HEK293 (cell line): Measurements from ENCODE around the gene PRKD1.

Experiments used
- CTCF ChIA-PET: fragments of 350-600 bp; formaldehyde crosslinking; extraction: SDS; loops from one replicate; lab custom pipeline; 2021; ENCODE audit warnings: antibody characterized with exemption; lab: Yijun Ruan, JAX
- POLR2A ChIA-PET: fragments of 300-600 bp; formaldehyde crosslinking; extraction: SDS; loops from one replicate; lab custom pipeline; 2020; ENCODE audit warnings: antibody characterized with exemption, inconsistent platforms; lab: Yijun Ruan, JAX
- H3K27ac ChIP-seq: fragments of 200-500 bp; sonication (Bioruptor generic); 2 replicates; pipeline ENCODE4 v1.5.1; 2014; ENCODE audit warnings: low read depth, low read length, control low read depth, inconsistent platforms; ENCODE audit errors: extremely low read depth
- H3K36me3 ChIP-seq, 2 experiments: fragments of 200-500 bp in 1 of 2; sonication (Bioruptor generic) in 1 of 2; 1 replicate in 1 of 2; 2 replicates in 1 of 2; pipeline ENCODE4 v1.5.1; 2014 to 2017; ENCODE audit warnings: inconsistent platforms in 2 of 2, low read length in 2 of 2; ENCODE audit not compliant: control insufficient read depth in 2 of 2, insufficient read depth in 1 of 2
- H3K4me1 ChIP-seq: fragments of 200-500 bp; sonication (Bioruptor generic); 2 replicates; pipeline ENCODE4 v1.5.1; 2014; ENCODE audit warnings: mild to moderate bottlenecking, low read length, inconsistent platforms; ENCODE audit not compliant: control insufficient read depth, insufficient read depth
- H3K4me3 ChIP-seq: 2 replicates; pipeline ENCODE4 v1.5.1; 2011; ENCODE audit warnings: low read depth, mild to moderate bottlenecking, control low read depth, low read length, moderate library complexity
- H3K9me3 ChIP-seq: fragments of 200-500 bp; sonication (Bioruptor generic); 2 replicates; pipeline ENCODE4 v1.5.1; 2014; ENCODE audit warnings: low read depth, low read length, inconsistent platforms; ENCODE audit not compliant: control insufficient read depth, insufficient read depth
- AEBP2 ChIP-seq: fragments of 450-650 bp; formaldehyde crosslinking; IDR thresholded peaks from 2 replicates; pipeline ENCODE4 v1.5.1; 2016; ENCODE audit warnings: missing biosample characterization, missing genetic modification characterization, borderline replicate concordance
- BCL11B ChIP-seq: fragments of 450-650 bp; formaldehyde crosslinking; IDR thresholded peaks from 2 replicates; pipeline ENCODE4 v1.5.1; 2016; ENCODE audit warnings: low read depth, missing biosample characterization, missing genetic modification characterization
- KLF16 ChIP-seq: fragments of 450-650 bp; formaldehyde crosslinking; IDR thresholded peaks from 2 replicates; pipeline ENCODE4 v1.5.1; 2017; ENCODE audit warnings: missing biosample characterization, missing genetic modification characterization
- MZF1 ChIP-seq: fragments of 450-650 bp; formaldehyde crosslinking; IDR thresholded peaks from 2 replicates; pipeline ENCODE4 v1.5.1; 2017; ENCODE audit warnings: missing biosample characterization, missing genetic modification characterization, borderline replicate concordance
- PRDM2 ChIP-seq: fragments of 450-650 bp; formaldehyde crosslinking; IDR thresholded peaks from 2 replicates; pipeline ENCODE4 v1.5.1; 2016; ENCODE audit warnings: missing biosample characterization, missing genetic modification characterization, borderline replicate concordance
- RBAK ChIP-seq: fragments of 450-650 bp; formaldehyde crosslinking; IDR thresholded peaks from 2 replicates; pipeline ENCODE4 v1.5.1; 2016; ENCODE audit warnings: missing biosample characterization, missing genetic modification characterization
- SP3 ChIP-seq: fragments of 450-650 bp; formaldehyde crosslinking; IDR thresholded peaks from 2 replicates; pipeline ENCODE4 v1.5.1; 2016; ENCODE audit warnings: missing biosample characterization, missing genetic modification characterization
- ZBTB1 ChIP-seq: fragments of 450-650 bp; formaldehyde crosslinking; IDR thresholded peaks from 2 replicates; pipeline ENCODE4 v1.5.1; 2016; ENCODE audit warnings: missing biosample characterization, missing genetic modification characterization
- ZNF140 ChIP-seq: fragments of 450-650 bp; formaldehyde crosslinking; IDR thresholded peaks from 2 replicates; pipeline ENCODE4 v1.5.1; 2016; ENCODE audit warnings: missing biosample characterization, missing genetic modification characterization
- ZNF266 ChIP-seq: fragments of 450-650 bp; formaldehyde crosslinking; IDR thresholded peaks from 2 replicates; pipeline ENCODE4 v1.5.1; 2016; ENCODE audit warnings: missing biosample characterization, missing genetic modification characterization, low read depth
- ZNF302 ChIP-seq: fragments of 450-650 bp; formaldehyde crosslinking; IDR thresholded peaks from 2 replicates; pipeline ENCODE4 v1.5.1; 2016; ENCODE audit warnings: missing biosample characterization, missing genetic modification characterization, low read depth
- ZNF350 ChIP-seq: fragments of 450-650 bp; formaldehyde crosslinking; IDR thresholded peaks from 2 replicates; pipeline ENCODE4 v1.5.0; 2017; ENCODE audit warnings: missing biosample characterization, mild to moderate bottlenecking, missing genetic modification characterization
- ZNF501 ChIP-seq: fragments of 450-650 bp; formaldehyde crosslinking; IDR thresholded peaks from 2 replicates; pipeline ENCODE4 v1.5.1; 2016; ENCODE audit warnings: missing biosample characterization, missing genetic modification characterization
- ZNF548 ChIP-seq: fragments of 450-650 bp; formaldehyde crosslinking; IDR thresholded peaks from 2 replicates; pipeline ENCODE4 v1.5.1; 2016; ENCODE audit warnings: missing biosample characterization, missing genetic modification characterization
- ZNF658 ChIP-seq: fragments of 450-650 bp; formaldehyde crosslinking; IDR thresholded peaks from 2 replicates; pipeline ENCODE4; 2016; ENCODE audit warnings: missing biosample characterization, missing genetic modification characterization
- ZNF837 ChIP-seq: fragments of 450-650 bp; formaldehyde crosslinking; IDR thresholded peaks from 2 replicates; pipeline ENCODE4 v1.5.1; 2016; ENCODE audit warnings: missing biosample characterization, missing genetic modification characterization
- ZSCAN4 ChIP-seq: fragments of 450-650 bp; formaldehyde crosslinking; IDR thresholded peaks from 2 replicates; pipeline ENCODE4 v1.5.1; 2017; ENCODE audit warnings: missing biosample characterization, missing genetic modification characterization
- TF ChIP-seq, protein P1 (sequence below): fragments of 450-650 bp; formaldehyde crosslinking; IDR thresholded peaks from 2 replicates; pipeline ENCODE4 v1.5.1; 2017; ENCODE audit warnings: missing biosample characterization, missing genetic modification characterization
- TF ChIP-seq, protein P2 (sequence below): fragments of 450-650 bp; formaldehyde crosslinking; IDR thresholded peaks from 2 replicates; pipeline ENCODE4 v1.5.1; 2016; ENCODE audit warnings: missing biosample characterization, missing genetic modification characterization

PRKD1 gene

GRCh38 chr14:29674566-29675285, 252.9 kb downstream of the PRKD1 start (continued):
- TF ChIP-seq AEBP2 (tag by site-specific recombination), result no peak
- TF ChIP-seq KLF16 (tag by site-specific recombination), result no peak
- TF ChIP-seq RBAK (tag by site-specific recombination), result no peak
- no peak for TF ChIP-seq ZNF501 (tag by site-specific recombination)
- TF ChIP-seq ZBTB1, result no peak
- TF ChIP-seq ZNF140, result no peak

DNA sequence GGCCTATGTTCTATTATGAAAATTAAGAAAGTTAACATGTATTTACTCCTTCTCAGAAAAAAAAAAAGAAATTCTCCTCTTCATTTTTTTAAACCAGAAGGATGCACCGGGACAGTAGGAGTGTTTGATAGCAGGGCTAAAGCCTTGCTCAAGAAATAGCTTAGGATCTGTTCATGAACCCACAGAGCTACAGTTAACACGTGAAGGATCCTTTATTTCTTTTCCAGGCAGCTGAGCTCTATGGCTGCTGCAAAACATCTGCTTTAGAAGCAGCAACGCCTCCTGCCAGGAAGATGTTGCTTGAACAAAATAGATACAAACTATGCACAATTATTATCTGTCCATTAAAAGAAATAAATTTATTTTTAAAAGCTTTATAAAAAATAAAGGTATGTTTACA, 254.8 kb downstream of the PRKD1 start:
- H3K27ac ChIP-seq, result no peak overlapping the region
- no peak overlapping the region for H3K4me3 ChIP-seq
- no peaks in the 10 kb centered on the region for H3K4me1 ChIP-seq
- H3K9me3 ChIP-seq, result no peaks in the 10 kb centered on the region
- H3K36me3 ChIP-seq, result no peaks in the 10 kb centered on the region
- TF ChIP-seq ZNF658 (tag by site-specific recombination) (no peak), ZSCAN4 (tag by site-specific recombination) (no peak), BCL11B (tag by site-specific recombination) (no peak), ZNF548 (no peak), KLF16 (tag by site-specific recombination) (no peak), ZNF266 (no peak), SP3 (tag by site-specific recombination) (no peak)
- POLR2A ChIA-PET, result no interaction called here
- CTCF ChIA-PET, result interaction anchor here (0.6 to 0.7 kb wide), 2 partner anchors 83 to 683 kb away, joined by 3 to 4 read pairs; no protein-coding TSS in a partner anchor

- H3K4me3 ChIP-seq, result no peak overlapping the region
- TF ChIP-seq, protein P1, sequence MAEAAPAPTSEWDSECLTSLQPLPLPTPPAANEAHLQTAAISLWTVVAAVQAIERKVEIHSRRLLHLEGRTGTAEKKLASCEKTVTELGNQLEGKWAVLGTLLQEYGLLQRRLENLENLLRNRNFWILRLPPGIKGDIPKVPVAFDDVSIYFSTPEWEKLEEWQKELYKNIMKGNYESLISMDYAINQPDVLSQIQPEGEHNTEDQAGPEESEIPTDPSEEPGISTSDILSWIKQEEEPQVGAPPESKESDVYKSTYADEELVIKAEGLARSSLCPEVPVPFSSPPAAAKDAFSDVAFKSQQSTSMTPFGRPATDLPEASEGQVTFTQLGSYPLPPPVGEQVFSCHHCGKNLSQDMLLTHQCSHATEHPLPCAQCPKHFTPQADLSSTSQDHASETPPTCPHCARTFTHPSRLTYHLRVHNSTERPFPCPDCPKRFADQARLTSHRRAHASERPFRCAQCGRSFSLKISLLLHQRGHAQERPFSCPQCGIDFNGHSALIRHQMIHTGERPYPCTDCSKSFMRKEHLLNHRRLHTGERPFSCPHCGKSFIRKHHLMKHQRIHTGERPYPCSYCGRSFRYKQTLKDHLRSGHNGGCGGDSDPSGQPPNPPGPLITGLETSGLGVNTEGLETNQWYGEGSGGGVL (tag by site-specific recombination), result no peak
- TF ChIP-seq ZNF350 (no peak), ZNF837 (tag by site-specific recombination) (no peak)
- ChIA-PET POLR2A (no interaction called here), CTCF (interaction anchor here (0.6 kb wide), 1 partner anchor 640 kb away, joined by 4 read pairs; no protein-coding TSS in a partner anchor)
- no peaks in the 10 kb centered on the region for H3K36me3 ChIP-seq
- no peak overlapping the region for H3K27ac ChIP-seq
- H3K4me1 ChIP-seq, result no peaks in the 10 kb centered on the region
- H3K9me3 ChIP-seq, result no peaks in the 10 kb centered on the region
Observed at GRCh38 chr14:29671034-29671433, 256.6 kb downstream of the PRKD1 start.

- Histone ChIP-seq H3K36me3 (peaks cover 4 to 11% of the 10 kb centered on the region in 2 experiments; a peak in 2 of 3 replicates), H3K4me3 (no peak overlapping the region), H3K4me1 (no peaks in the 10 kb centered on the region), H3K9me3 (no peaks in the 10 kb centered on the region), H3K27ac (no peak overlapping the region)
- ChIA-PET CTCF (no interaction called here), POLR2A (no interaction called here)
- TF ChIP-seq PRDM2 (tag by site-specific recombination) (no peak), ZNF302 (tag by site-specific recombination) (no peak), MZF1 (tag by site-specific recombination) (no peak)
- TF ChIP-seq, protein P2, sequence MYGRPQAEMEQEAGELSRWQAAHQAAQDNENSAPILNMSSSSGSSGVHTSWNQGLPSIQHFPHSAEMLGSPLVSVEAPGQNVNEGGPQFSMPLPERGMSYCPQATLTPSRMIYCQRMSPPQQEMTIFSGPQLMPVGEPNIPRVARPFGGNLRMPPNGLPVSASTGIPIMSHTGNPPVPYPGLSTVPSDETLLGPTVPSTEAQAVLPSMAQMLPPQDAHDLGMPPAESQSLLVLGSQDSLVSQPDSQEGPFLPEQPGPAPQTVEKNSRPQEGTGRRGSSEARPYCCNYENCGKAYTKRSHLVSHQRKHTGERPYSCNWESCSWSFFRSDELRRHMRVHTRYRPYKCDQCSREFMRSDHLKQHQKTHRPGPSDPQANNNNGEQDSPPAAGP (tag by site-specific recombination), result no peak
Observed at GRCh38 chr14:29668201-29668600, 259.4 kb downstream of the PRKD1 start.
